Activated T-helper 1 cell treated with anti-CD3 and anti-CD28 coated beads, Interleukin-12 subunit alpha, Interleukin-12 subunit beta, Interleukin-2, Interleukin-4 antibody, amounts not matched to agents 30 ng/mL and 10 ng/mL and 1 ng/mL, durations not matched to agents 14 hours and 24 hours and 36 hours (primary cell): ENCODE measurements around the gene PDE6H. TPM values are rescaled to one million over a fixed set of nuclear protein-coding genes. Genes with fewer than 3 reads are reported as not detected.
A peak's percentile ranks its signal among the peaks of the same experiment; 100 is the strongest.

ENCODE experiments used
- DNase-seq: peaks from one replicate; pipeline ENCODE4 v3.0.0; 2021; ENCODE audit warnings: low spot score
- H3K27ac Mint-ChIP-seq: one replicate; pipeline ENCODE4 v1.8.0; 2021; ENCODE audit warnings: mild to moderate bottlenecking, mixed read lengths
- H3K27me3 Mint-ChIP-seq: one replicate; pipeline ENCODE4 v1.8.0; 2022; ENCODE audit warnings: mild to moderate bottlenecking, moderate library complexity, mixed read lengths; ENCODE audit not compliant: insufficient read depth
- H3K36me3 Mint-ChIP-seq: one replicate; pipeline ENCODE4 v1.8.0; 2021; ENCODE audit warnings: low read depth, mixed read lengths
- H3K4me1 Mint-ChIP-seq: one replicate; pipeline ENCODE4 v1.8.0; 2021; ENCODE audit warnings: low read depth, mixed read lengths
- H3K4me3 Mint-ChIP-seq: one replicate; pipeline ENCODE4 v1.8.0; 2021; ENCODE audit warnings: mild to moderate bottlenecking, moderate library complexity, mixed read lengths
- H3K9me3 Mint-ChIP-seq: one replicate; pipeline ENCODE4 v1.8.0; 2021; ENCODE audit warnings: mixed read lengths
- intact Hi-C: fragments of 100-400 bp; cut with micrococcal nuclease; formaldehyde crosslinking; loops from one replicate; pipeline ENCODE4 v1.15.1; 2024
- total RNA-seq: library from RNA; stranded (reverse); gene quantifications from 2 replicates; pipeline ENCODE4 v1.2.3, GENCODE V29; 2022

The PDE6H gene
- total RNA-seq, 1 donor from 2014 or later: not detected

GRCh38 chr12:14954269-14954668 lies 18.6 kb upstream of the PDE6H start:
- peak overlapping the region; percentile 99 for H3K27ac Mint-ChIP-seq
- peak overlapping the region; percentile 77 for H3K4me3 Mint-ChIP-seq
- intact Hi-C loops: loop anchor here (5.0 kb wide), 4 partner anchors 567 to 732 kb away; no protein-coding TSS in a partner anchor
- peaks cover 36% of the 10 kb centered on the region for H3K36me3 Mint-ChIP-seq
- no peak for DNase-seq
- no peaks in the 10 kb centered on the region for H3K9me3 Mint-ChIP-seq
- H3K27me3 Mint-ChIP-seq: no peaks in the 10 kb centered on the region
- peaks cover 91% of the 10 kb centered on the region for H3K4me1 Mint-ChIP-seq

GRCh38 chr12:14956024-14956891 lies 16.6 kb upstream of the PDE6H start:
- intact Hi-C loops: loop anchor here (5.0 kb wide), 1 partner anchor 589 kb away; the partner anchor contains the start of gene ATF7IP

GRCh38 chr12:14956905-14957304 lies 15.9 kb upstream of the PDE6H start:
- Mint-ChIP-seq H3K27me3 (no peaks in the 10 kb centered on the region), H3K4me3 (peak overlapping the region; percentile 97), H3K27ac (peak overlapping the region; percentile 97), H3K9me3 (no peaks in the 10 kb centered on the region), H3K36me3 (peaks cover 24% of the 10 kb centered on the region), H3K4me1 (peaks cover 71% of the 10 kb centered on the region)
- DNase-seq: no peak
- intact Hi-C loops: loop anchor here (5.0 kb wide), 1 partner anchor 590 kb away; the partner anchor contains the start of gene ATF7IP

More at GRCh38 chr12:14956024-14956891, 16.6 kb upstream of the PDE6H start:
- Mint-ChIP-seq H3K4me1 (peaks cover 78% of the 10 kb centered on the region), H3K9me3 (no peaks in the 10 kb centered on the region), H3K4me3 (peak overlapping the region; percentile 97), H3K36me3 (peaks cover 26% of the 10 kb centered on the region), H3K27me3 (no peaks in the 10 kb centered on the region), H3K27ac (peak overlapping the region; percentile 97)
- DNase-seq: no peak

GRCh38 chr12:14957551-14958168 lies 15.2 kb upstream of the PDE6H start:
- no peak for DNase-seq
- Mint-ChIP-seq H3K4me1 (peaks cover 69% of the 10 kb centered on the region), H3K4me3 (peak overlapping the region; percentile 97), H3K9me3 (no peaks in the 10 kb centered on the region), H3K27ac (peak overlapping the region; percentile 97), H3K27me3 (no peaks in the 10 kb centered on the region), H3K36me3 (peaks cover 21% of the 10 kb centered on the region)
- intact Hi-C loops: loop anchor here (5.0 kb wide), 1 partner anchor 590 kb away; the partner anchor contains the start of gene ATF7IP

- Mint-ChIP-seq H3K27me3 (no peaks in the 10 kb centered on the region), H3K9me3 (no peaks in the 10 kb centered on the region), H3K4me1 (peaks cover 69% of the 10 kb centered on the region), H3K4me3 (peak overlapping the region; percentile 97), H3K27ac (peak overlapping the region; percentile 97), H3K36me3 (peaks cover 21% of the 10 kb centered on the region)
- intact Hi-C loops: loop anchor here (5.0 kb wide), 1 partner anchor 591 kb away; the partner anchor contains the start of gene ATF7IP
- DNase-seq: no peak
These were observed 14.3 kb upstream of the PDE6H start for GRCh38 chr12:14958361-14959125.

GRCh38 chr12:14959126-14959440 lies 13.8 kb upstream of the PDE6H start:
- Mint-ChIP-seq H3K36me3 (peaks cover 19% of the 10 kb centered on the region), H3K27me3 (no peaks in the 10 kb centered on the region), H3K4me1 (peaks cover 69% of the 10 kb centered on the region), H3K4me3 (peak overlapping the region; percentile 97), H3K9me3 (no peaks in the 10 kb centered on the region), H3K27ac (peak overlapping the region; percentile 97)
- intact Hi-C loops: loop anchor here (5.0 kb wide), 1 partner anchor 592 kb away; the partner anchor contains the start of gene ATF7IP
- no peak for DNase-seq

- Mint-ChIP-seq H3K36me3 (peaks cover 19% of the 10 kb centered on the region), H3K9me3 (no peaks in the 10 kb centered on the region), H3K4me3 (peak overlapping the region; percentile 97), H3K4me1 (peaks cover 66% of the 10 kb centered on the region), H3K27ac (peak overlapping the region; percentile 97), H3K27me3 (no peaks in the 10 kb centered on the region)
- intact Hi-C loops: loop anchor here (5.0 kb wide), 1 partner anchor 592 kb away; the partner anchor contains the start of gene ATF7IP
- DNase-seq: no peak
These were observed 13.4 kb upstream of the PDE6H start for GRCh38 chr12:14959463-14959862.

GRCh38 chr12:14959916-14960496 lies 12.8 kb upstream of the PDE6H start:
- H3K4me3 Mint-ChIP-seq: peak overlapping the region; percentile 97
- H3K27ac Mint-ChIP-seq: peak overlapping the region; percentile 97
- peaks cover 21% of the 10 kb centered on the region for H3K36me3 Mint-ChIP-seq
- no peaks in the 10 kb centered on the region for H3K27me3 Mint-ChIP-seq
- intact Hi-C loops: loop anchor here (2.0 to 10.0 kb wide), 9 partner anchors 35 to 922 kb away; partner anchors contain the start of genes ATF7IP, EPS8 and STRAP
- peaks cover 67% of the 10 kb centered on the region for H3K4me1 Mint-ChIP-seq
- no peak for DNase-seq
- H3K9me3 Mint-ChIP-seq: no peaks in the 10 kb centered on the region

GRCh38 chr12:14960548-14961465 lies 12.0 kb upstream of the PDE6H start:
- Mint-ChIP-seq H3K4me3 (peak overlapping the region; percentile 97), H3K9me3 (no peaks in the 10 kb centered on the region), H3K27ac (peak overlapping the region; percentile 97), H3K4me1 (peaks cover 68% of the 10 kb centered on the region), H3K36me3 (peaks cover 21% of the 10 kb centered on the region), H3K27me3 (no peaks in the 10 kb centered on the region)
- intact Hi-C loops: loop anchor here (1.0 to 10.0 kb wide), 12 partner anchors 9 to 921 kb away; partner anchors contain the start of genes C12orf60, EPS8, STRAP and WBP11
- peak; percentile 34 for DNase-seq

GRCh38 chr12:14961466-14962152 lies 11.2 kb upstream of the PDE6H start, which contains the start of gene ARHGDIB:
Gene ARHGDIB, minus strand, starts transcription at chr12:14961601. Its CDS starts 10,889 bp downstream, at chr12:14950712.
- Mint-ChIP-seq H3K4me1 (peaks cover 60% of the 10 kb centered on the region), H3K36me3 (peaks cover 21% of the 10 kb centered on the region), H3K9me3 (no peaks in the 10 kb centered on the region), H3K4me3 (peak within 1 kb of the TSS; percentile 97), H3K27me3 (no peaks in the 10 kb centered on the region), H3K27ac (peak within 1 kb of the TSS; percentile 97)
- intact Hi-C loops: loop anchor here (1.0 to 10.0 kb wide), 13 partner anchors 9 to 921 kb away; partner anchors contain the start of genes C12orf60, EPS8, STRAP and WBP11
- DNase-seq: peak; percentile 74
